Measurements from ENCODE around the gene FBXW11. TPM values are rescaled to one million over a fixed set of nuclear protein-coding genes. Genes with fewer than 3 reads are reported as not detected.

The FBXW11 gene
- polyA plus RNA-seq, 3 donors from 2014 or later: 13.6 to 29.1 (median 17.8) TPM

GRCh38 chr5:171840066-171840465, 166.4 kb downstream of the FBXW11 start:
- no peak overlapping the region for H3K4me3 Mint-ChIP-seq
- H3K9me3 Mint-ChIP-seq: peaks cover 0 to 2% (median 0%) of the 10 kb centered on the region in 6 donors
- H3K27ac Mint-ChIP-seq: no peak overlapping the region
- peaks cover 0 to 4% (median 3%) of the 10 kb centered on the region in 3 donors for H3K27me3 Mint-ChIP-seq (ENCODE audit: low read depth in 3 of 3)
- no peak for DNase-seq
- H3K36me3 Mint-ChIP-seq: peaks cover 4 to 13% (median 9%) of the 10 kb centered on the region in 3 donors
- H3K4me1 Mint-ChIP-seq: peaks cover 10 to 20% of the 10 kb centered on the region in 2 donors

DNA sequence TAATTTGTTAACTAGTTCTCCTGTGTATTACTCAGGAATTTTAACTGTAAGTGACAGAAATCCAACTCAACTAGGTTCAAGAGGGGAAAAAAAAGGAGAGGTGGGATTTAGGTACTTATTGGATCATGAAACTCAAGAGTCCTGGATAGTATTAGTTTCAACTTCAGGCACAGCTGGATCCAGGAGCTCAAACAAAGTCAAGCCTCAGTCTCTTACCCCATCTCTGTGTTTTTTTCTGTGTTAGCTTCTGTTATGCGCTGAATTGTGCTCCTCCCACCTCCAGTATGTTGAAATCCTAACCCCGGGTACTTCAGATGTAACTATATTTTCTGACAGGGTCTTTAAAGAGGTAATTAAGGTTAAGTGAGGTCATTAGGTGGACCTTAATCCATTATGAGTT, 167.3 kb downstream of the FBXW11 start:
- Mint-ChIP-seq H3K4me1 (peaks cover 10 to 20% of the 10 kb centered on the region in 2 donors), H3K27ac (no peak overlapping the region), H3K36me3 (peaks cover 4 to 13% (median 9%) of the 10 kb centered on the region in 3 donors), H3K4me3 (no peak overlapping the region), H3K9me3 (no peaks in the 10 kb centered on the region), H3K27me3 (ENCODE audit: low read depth in 3 of 3) (peaks cover 0 to 4% (median 4%) of the 10 kb centered on the region in 3 donors)
- no peak for DNase-seq

GRCh38 chr5:171838066-171838465, 168.4 kb downstream of the FBXW11 start:
- H3K4me1 Mint-ChIP-seq: peaks cover 10 to 20% of the 10 kb centered on the region in 2 donors
- H3K27me3 Mint-ChIP-seq (ENCODE audit: low read depth in 3 of 3): peaks cover 0 to 4% (median 4%) of the 10 kb centered on the region in 3 donors
- H3K4me3 Mint-ChIP-seq: no peak overlapping the region
- H3K9me3 Mint-ChIP-seq: no peaks in the 10 kb centered on the region
- no peak overlapping the region for H3K27ac Mint-ChIP-seq
- no peak for DNase-seq
- peaks cover 6 to 14% (median 13%) of the 10 kb centered on the region in 3 donors for H3K36me3 Mint-ChIP-seq

DNA sequence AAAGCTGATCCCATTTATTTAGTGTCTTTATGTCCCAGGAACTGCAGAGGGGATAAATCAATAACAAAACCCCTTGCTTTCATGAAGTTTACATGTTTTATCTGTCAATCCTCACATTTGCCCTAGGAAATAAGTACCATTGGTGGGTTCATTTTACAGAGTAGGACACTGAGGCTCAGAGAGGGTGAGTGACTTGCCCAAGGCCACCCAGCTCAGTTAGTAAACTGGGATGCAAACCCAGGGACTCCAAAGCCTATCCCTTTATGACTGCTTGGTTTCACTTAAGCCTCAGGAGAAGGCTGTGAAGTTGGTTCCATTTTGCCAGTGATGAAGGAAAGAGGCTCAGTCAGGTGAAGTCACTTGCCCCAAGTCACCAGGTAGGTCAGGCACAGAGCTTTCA, 168.9 kb downstream of the FBXW11 start:
- Mint-ChIP-seq H3K9me3 (no peaks in the 10 kb centered on the region), H3K4me3 (no peak overlapping the region), H3K36me3 (peaks cover 9 to 14% (median 13%) of the 10 kb centered on the region in 3 donors), H3K27me3 (ENCODE audit: low read depth in 3 of 3) (peaks cover 0 to 4% (median 4%) of the 10 kb centered on the region in 3 donors), H3K4me1 (peaks cover 10 to 20% of the 10 kb centered on the region in 2 donors), H3K27ac (no peak overlapping the region)
- no peak for DNase-seq

- no peaks in the 10 kb centered on the region for H3K9me3 Mint-ChIP-seq
- H3K27ac Mint-ChIP-seq: no peak overlapping the region
- DNase-seq: no peak
- H3K27me3 Mint-ChIP-seq (ENCODE audit: low read depth in 3 of 3): peaks cover 0 to 4% (median 2%) of the 10 kb centered on the region in 3 donors
- H3K36me3 Mint-ChIP-seq: peaks cover 0 to 9% (median 5%) of the 10 kb centered on the region in 3 donors
- no peak overlapping the region for H3K4me3 Mint-ChIP-seq
- no peaks in the 10 kb centered on the region for H3K4me1 Mint-ChIP-seq
Observed at GRCh38 chr5:171835066-171835465, 171.4 kb downstream of the FBXW11 start.

DNA sequence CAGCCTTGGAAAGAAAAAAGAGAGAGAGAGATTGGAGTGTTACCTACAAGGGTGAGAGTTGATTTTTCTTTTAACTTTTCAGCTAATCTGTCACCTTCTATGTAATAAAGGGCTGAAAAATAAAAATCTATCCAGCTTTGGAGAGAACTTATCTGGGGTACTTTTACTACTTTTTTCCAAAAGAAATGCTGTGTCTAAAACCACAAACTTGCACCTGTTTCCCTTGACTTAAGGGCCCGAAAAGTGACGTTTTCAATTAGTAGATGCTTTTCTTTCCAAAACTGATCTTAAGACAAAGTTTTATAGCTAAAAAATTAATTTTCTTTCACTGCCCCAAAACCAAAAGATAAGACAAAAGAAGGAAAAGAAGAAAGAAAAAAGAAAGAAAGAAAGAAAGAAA, 172.0 kb downstream of the FBXW11 start:
- H3K4me1 Mint-ChIP-seq: no peaks in the 10 kb centered on the region
- H3K4me3 Mint-ChIP-seq: no peak overlapping the region
- peaks cover 0 to 4% (median 2%) of the 10 kb centered on the region in 3 donors for H3K27me3 Mint-ChIP-seq (ENCODE audit: low read depth in 3 of 3)
- no peaks in the 10 kb centered on the region for H3K9me3 Mint-ChIP-seq
- no peak for DNase-seq
- H3K27ac Mint-ChIP-seq: no peak overlapping the region
- H3K36me3 Mint-ChIP-seq: peaks cover 0 to 9% (median 5%) of the 10 kb centered on the region in 3 donors

GRCh38 chr5:171832775-171833174, 173.7 kb downstream of the FBXW11 start:
- no peak for DNase-seq
- peaks cover 0 to 2% (median 0%) of the 10 kb centered on the region in 3 donors for H3K27me3 Mint-ChIP-seq (ENCODE audit: low read depth in 3 of 3)
- no peak overlapping the region for H3K4me3 Mint-ChIP-seq
- no peaks in the 10 kb centered on the region for H3K9me3 Mint-ChIP-seq
- H3K27ac Mint-ChIP-seq: no peak overlapping the region
- peaks cover 0 to 9% (median 5%) of the 10 kb centered on the region in 3 donors for H3K36me3 Mint-ChIP-seq
- no peaks in the 10 kb centered on the region for H3K4me1 Mint-ChIP-seq

DNA sequence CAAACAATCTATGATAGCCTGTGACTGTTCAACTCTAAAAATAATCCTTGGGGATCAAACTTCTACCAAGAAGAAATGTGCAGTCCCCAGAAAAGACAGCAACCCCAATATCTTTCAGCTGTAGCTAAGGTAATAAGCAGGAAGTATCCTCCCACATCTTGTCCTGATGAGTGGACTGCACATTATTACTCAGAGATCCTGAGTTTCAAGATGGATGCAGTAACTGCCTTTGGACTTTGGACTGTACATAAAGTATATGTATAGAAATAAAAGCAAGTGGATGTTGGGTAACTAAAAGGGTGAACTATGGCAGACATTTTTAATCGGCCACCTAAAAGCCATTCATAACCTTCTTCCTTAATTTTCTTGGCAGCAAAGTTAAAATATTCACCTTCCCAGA, 175.8 kb downstream of the FBXW11 start:
- H3K4me3 Mint-ChIP-seq: no peak overlapping the region
- H3K9me3 Mint-ChIP-seq: no peaks in the 10 kb centered on the region

GRCh38 chr5:171827162-171827561, 179.3 kb downstream of the FBXW11 start:
- DNase-seq: no peak
- Mint-ChIP-seq H3K27me3 (ENCODE audit: low read depth in 3 of 3) (peaks cover 0 to 12% (median 4%) of the 10 kb centered on the region in 3 donors), H3K9me3 (no peaks in the 10 kb centered on the region), H3K27ac (no peak overlapping the region), H3K36me3 (no peaks in the 10 kb centered on the region), H3K4me3 (no peak overlapping the region), H3K4me1 (no peaks in the 10 kb centered on the region)

More for the DNA sequence above, 175.8 kb downstream of the FBXW11 start:
- DNase-seq: no peak
- peaks cover 0 to 4% (median 3%) of the 10 kb centered on the region in 3 donors for H3K27me3 Mint-ChIP-seq (ENCODE audit: low read depth in 3 of 3)
- no peaks in the 10 kb centered on the region for H3K4me1 Mint-ChIP-seq
- no peak overlapping the region for H3K27ac Mint-ChIP-seq
- H3K36me3 Mint-ChIP-seq: peaks cover 0 to 9% (median 5%) of the 10 kb centered on the region in 3 donors

GRCh38 chr5:171826132-171826531, 180.3 kb downstream of the FBXW11 start:
- Mint-ChIP-seq H3K4me3 (no peak overlapping the region), H3K36me3 (no peaks in the 10 kb centered on the region), H3K27me3 (ENCODE audit: low read depth in 3 of 3) (peaks cover 0 to 18% (median 4%) of the 10 kb centered on the region in 3 donors), H3K4me1 (no peaks in the 10 kb centered on the region), H3K9me3 (no peaks in the 10 kb centered on the region), H3K27ac (no peak overlapping the region)
- DNase-seq: no peak

GRCh38 chr5:171825051-171825450, 181.4 kb downstream of the FBXW11 start:
- no peak for DNase-seq
- H3K4me3 Mint-ChIP-seq: no peak overlapping the region
- peaks cover 0 to 18% (median 4%) of the 10 kb centered on the region in 3 donors for H3K27me3 Mint-ChIP-seq (ENCODE audit: low read depth in 3 of 3)
- H3K9me3 Mint-ChIP-seq: no peaks in the 10 kb centered on the region
- no peak overlapping the region for H3K27ac Mint-ChIP-seq
- H3K36me3 Mint-ChIP-seq: no peaks in the 10 kb centered on the region
- H3K4me1 Mint-ChIP-seq: no peaks in the 10 kb centered on the region

- peaks cover 0 to 18% (median 4%) of the 10 kb centered on the region in 3 donors for H3K27me3 Mint-ChIP-seq (ENCODE audit: low read depth in 3 of 3)
- no peak for DNase-seq
- no peak overlapping the region for H3K4me3 Mint-ChIP-seq
- H3K27ac Mint-ChIP-seq: no peak overlapping the region
- H3K9me3 Mint-ChIP-seq: no peaks in the 10 kb centered on the region
- H3K4me1 Mint-ChIP-seq: no peaks in the 10 kb centered on the region
- H3K36me3 Mint-ChIP-seq: no peaks in the 10 kb centered on the region
Observed at GRCh38 chr5:171823269-171823668, 183.2 kb downstream of the FBXW11 start.

DNA sequence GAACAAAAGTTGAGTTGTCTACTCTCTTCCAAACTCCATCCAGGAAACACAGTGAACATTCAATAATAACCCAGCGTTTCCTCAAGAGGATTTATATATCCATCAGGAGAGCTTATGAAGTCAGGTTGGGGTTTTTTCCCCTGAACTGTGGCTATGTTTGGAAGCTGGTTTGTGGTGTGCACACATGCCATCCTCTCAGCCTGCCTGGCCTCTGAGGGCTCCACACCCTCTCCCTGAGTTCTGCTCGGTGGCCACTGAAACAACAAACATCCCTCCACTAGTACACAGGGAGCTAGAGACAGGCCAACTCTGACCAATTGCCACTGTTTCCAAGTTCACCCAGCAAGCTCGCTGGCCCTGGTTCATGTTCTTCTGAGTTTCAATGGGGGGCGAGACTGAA, 185.2 kb downstream of the FBXW11 start:
- Mint-ChIP-seq H3K4me3 (no peak overlapping the region), H3K27ac (no peak overlapping the region)

GRCh38 chr5:171820561-171820960, 185.9 kb downstream of the FBXW11 start:
- H3K27me3 Mint-ChIP-seq (ENCODE audit: low read depth in 3 of 3): peaks cover 0 to 17% (median 5%) of the 10 kb centered on the region in 3 donors
- no peak overlapping the region for H3K4me3 Mint-ChIP-seq
- no peak overlapping the region for H3K27ac Mint-ChIP-seq
- no peak for DNase-seq
- H3K9me3 Mint-ChIP-seq: no peaks in the 10 kb centered on the region
- no peaks in the 10 kb centered on the region for H3K36me3 Mint-ChIP-seq
- no peaks in the 10 kb centered on the region for H3K4me1 Mint-ChIP-seq

More for the DNA sequence above, 185.2 kb downstream of the FBXW11 start:
- H3K27me3 Mint-ChIP-seq (ENCODE audit: low read depth in 3 of 3): peaks cover 0 to 14% (median 2%) of the 10 kb centered on the region in 3 donors
- DNase-seq: no peak
- no peaks in the 10 kb centered on the region for H3K36me3 Mint-ChIP-seq
- H3K4me1 Mint-ChIP-seq: no peaks in the 10 kb centered on the region
- no peaks in the 10 kb centered on the region for H3K9me3 Mint-ChIP-seq

DNA sequence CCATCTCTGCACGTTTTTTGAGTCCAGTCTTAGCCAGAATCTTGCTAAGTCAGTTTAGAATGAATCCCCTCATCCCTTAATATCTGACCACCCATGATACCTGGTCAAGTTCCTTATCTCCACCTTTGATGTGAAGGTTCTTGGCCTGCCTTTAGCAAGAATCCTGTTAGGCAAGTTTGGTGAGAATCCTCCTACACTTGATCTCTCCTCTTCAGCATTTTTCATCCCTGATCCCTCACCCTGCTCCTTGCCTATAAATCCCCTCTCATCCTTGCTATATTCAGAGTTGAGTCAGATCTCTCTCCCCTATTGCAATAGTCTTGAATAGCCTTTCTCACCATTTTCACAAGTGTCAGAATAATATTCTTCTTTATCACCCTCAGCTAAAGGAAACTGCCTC, 189.8 kb downstream of the FBXW11 start:
- Mint-ChIP-seq H3K27me3 (ENCODE audit: low read depth in 3 of 3) (peaks cover 3 to 6% (median 3%) of the 10 kb centered on the region in 3 donors), H3K36me3 (no peaks in the 10 kb centered on the region), H3K27ac (no peak overlapping the region), H3K4me1 (no peaks in the 10 kb centered on the region), H3K4me3 (no peak overlapping the region), H3K9me3 (peaks cover 0 to 3% (median 0%) of the 10 kb centered on the region in 6 donors)
- no peak for DNase-seq
